Gastroesophageal sphincter (tissue), 3 donors: ENCODE data around the gene FURIN.
"Not testable (repeated sequence)": the region's sequence is repeated elsewhere in the genome, so short reads cannot be mapped to it uniquely, and the experiment has no call there.

Experiments
- CTCF ChIP-seq, 4 experiments: fragments of 200-600 bp in 2 of 4; fragments of 450-650 bp in 2 of 4; sonication (generic) in 1 of 4; IDR thresholded peaks; one replicate each; pipeline ENCODE4 v1.5.1; 2017 to 2019; ENCODE audit warnings: antibody characterized with exemption in 4 of 4, mild to moderate bottlenecking in 2 of 4, moderate library complexity in 2 of 4
- POLR2A ChIP-seq, 2 donors: fragments of 450-650 bp; IDR thresholded peaks; one replicate each; pipeline ENCODE4 v1.6.1; 2017; ENCODE audit warnings: antibody characterized with exemption in 2 of 2, mild to moderate bottlenecking in 2 of 2, moderate library complexity in 1 of 2

GRCh38 chr15:90922712-90923322 is 54.4 kb downstream of the FURIN start:
- TF ChIP-seq POLR2A, CTCF (IDR thresholded peaks at IDR 0.05): not testable (repeated sequence)
